DMS79 treated with DMSO at 0.1 percent for 48 hours (cell line): ENCODE data around the gene SIPA1.
"Not testable (repeated sequence)": the region's sequence is repeated elsewhere in the genome, so short reads cannot be mapped to it uniquely, and the experiment has no call there.

Experiments used
- DNase-seq: peaks from one replicate; lab custom pipeline; 2025; lab: John Stamatoyannopoulos, UW

Gene SIPA1

GRCh38 chr11:65645710-65646109 lies 7.8 kb downstream of the SIPA1 start:
- no peak for DNase-seq

GRCh38 chr11:65646288-65646957 lies 8.5 kb downstream of the SIPA1 start:
- DNase-seq, result no peak

- no peak for DNase-seq
Measured at GRCh38 chr11:65646958-65647701, 9.2 kb downstream of the SIPA1 start.

GRCh38 chr11:65648997-65649493 lies 11.1 kb downstream of the SIPA1 start:
- no peak for DNase-seq

- no peak for DNase-seq
Measured at GRCh38 chr11:65649656-65650546, 12.0 kb downstream of the SIPA1 start.

- no peak for DNase-seq
Measured at GRCh38 chr11:65650547-65651338, 12.8 kb downstream of the SIPA1 start.

GRCh38 chr11:65651339-65651588 lies 13.4 kb downstream of the SIPA1 start:
- no peak for DNase-seq

GRCh38 chr11:65651589-65652510 lies 13.9 kb downstream of the SIPA1 start:
- peak; percentile 51 for DNase-seq

- peak; percentile 71 for DNase-seq
Measured at GRCh38 chr11:65652511-65653228, 14.8 kb downstream of the SIPA1 start.

- peak; percentile 84 for DNase-seq
Measured at GRCh38 chr11:65653229-65654225, 15.6 kb downstream of the SIPA1 start.

GRCh38 chr11:65654375-65655349 lies 16.8 kb downstream of the SIPA1 start:
- no peak for DNase-seq

GRCh38 chr11:65655570-65656332 lies 17.9 kb downstream of the SIPA1 start:
- DNase-seq, result no peak

GRCh38 chr11:65657426-65657825 lies 19.5 kb downstream of the SIPA1 start:
- DNase-seq, result no peak

GRCh38 chr11:65658174-65659021 lies 20.5 kb downstream of the SIPA1 start:
- no peak for DNase-seq

- no peak for DNase-seq
Measured at GRCh38 chr11:65660038-65660437, 22.1 kb downstream of the SIPA1 start.

- not testable (repeated sequence) for DNase-seq
Measured at GRCh38 chr11:65660908-65661307, 23.0 kb downstream of the SIPA1 start.
